GM04504 (cell line): ENCODE results near the gene SLC6A5.

Source experiments
- DNase-seq: peaks from one replicate; pipeline ENCODE4 v3.0.0-alpha.2; 2012; ENCODE audit warnings: low read depth

SLC6A5 gene

DNA sequence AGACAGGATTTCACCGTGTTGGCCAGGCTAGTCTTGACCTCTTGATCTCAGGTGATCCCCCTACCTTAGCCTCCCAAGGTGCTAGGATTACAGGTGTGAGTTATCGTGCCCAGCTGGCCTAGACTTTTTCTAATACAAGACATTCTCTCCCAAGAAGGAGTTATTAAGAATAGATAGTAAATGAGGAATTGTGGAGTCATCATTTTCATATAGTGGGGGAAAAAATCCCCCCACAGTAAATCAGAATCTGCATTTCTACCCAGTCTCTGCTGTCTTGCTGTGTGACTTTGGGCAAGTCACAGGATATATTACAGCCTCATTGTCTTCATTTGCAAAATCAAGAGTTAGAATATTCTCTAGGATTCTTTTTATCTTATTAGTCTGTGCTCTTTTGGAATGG lies 21.6 kb downstream of the SLC6A5 start:
- no peak for DNase-seq

DNA sequence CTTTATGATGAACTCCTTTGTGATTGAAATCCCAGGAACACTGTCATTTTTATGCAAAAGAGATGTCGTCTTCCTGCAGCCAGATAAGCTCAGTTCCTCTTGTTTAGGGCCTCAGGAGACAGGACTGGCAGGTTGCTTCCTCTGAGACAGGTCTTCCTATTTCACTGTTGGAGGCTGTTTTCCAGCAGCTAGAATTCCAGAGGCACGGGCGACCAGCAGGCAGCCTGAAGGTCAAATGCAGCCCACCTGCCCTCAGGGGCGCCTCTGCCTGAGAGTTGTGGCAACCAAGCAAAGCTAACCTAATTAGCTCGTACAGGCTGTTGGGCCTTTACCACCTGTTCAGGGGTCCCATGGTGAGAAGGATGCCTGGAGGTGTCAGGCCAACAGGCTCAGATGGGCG lies 22.3 kb downstream of the SLC6A5 start:
- no peak for DNase-seq

DNA sequence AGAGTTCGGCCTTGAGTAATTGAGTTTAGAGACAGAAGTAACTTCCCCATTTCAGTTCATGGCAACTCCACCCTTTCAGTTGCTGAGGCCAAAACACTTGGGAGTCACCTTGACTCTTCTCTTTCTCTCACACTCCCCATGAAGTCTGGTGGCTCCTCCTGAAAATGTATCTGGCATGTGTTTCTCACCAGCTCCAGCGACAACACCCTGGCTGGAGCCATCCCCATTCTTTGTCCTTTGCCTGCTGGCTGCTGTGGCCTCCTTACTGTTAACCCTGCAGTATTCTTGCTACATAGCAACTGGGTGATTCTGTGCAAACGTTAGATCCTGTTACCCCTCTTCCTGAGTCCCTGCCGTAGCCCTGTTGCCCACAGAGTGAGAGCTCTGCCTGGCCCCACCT lies 23.8 kb downstream of the SLC6A5 start:
- DNase-seq = no peak

DNA sequence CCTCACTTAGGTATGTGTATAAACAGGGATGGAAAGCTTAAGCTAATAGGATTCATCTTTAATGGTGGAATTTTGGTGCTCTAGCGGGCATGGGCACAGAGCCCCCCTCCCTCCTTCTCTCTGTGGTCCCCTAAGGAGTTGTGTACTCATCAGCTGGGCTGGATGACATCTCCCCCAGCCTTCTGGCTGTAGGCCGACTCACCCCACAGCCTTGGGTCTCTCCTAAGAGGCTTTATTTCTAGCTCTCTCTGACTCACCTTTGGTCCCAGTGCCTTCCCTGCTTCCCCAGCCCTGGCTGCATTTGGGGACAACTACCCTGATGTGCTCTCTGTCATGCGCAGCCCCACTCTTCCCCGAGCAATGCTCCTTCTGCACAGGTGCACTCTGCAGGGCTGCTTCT lies 26.9 kb downstream of the SLC6A5 start:
- no peak for DNase-seq

DNA sequence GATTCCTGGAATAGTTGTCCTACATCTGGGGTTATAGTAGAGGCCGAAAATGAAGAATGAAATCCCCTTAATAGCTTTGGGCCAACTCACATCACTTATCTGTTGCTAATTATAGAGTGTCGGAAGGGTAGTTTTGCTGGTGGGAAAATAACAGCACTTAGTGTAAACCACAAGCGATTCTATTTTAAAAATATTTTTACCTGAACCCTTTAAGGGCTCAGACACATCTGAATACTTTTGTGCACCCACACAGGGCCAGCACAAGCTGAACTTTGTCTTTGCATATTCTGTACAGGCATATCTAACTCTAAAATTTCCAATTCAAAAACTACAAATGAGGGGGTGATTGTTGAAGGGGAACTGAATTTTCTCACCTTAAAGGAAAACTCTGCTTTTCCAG lies 27.6 kb downstream of the SLC6A5 start:
- no peak for DNase-seq

DNA sequence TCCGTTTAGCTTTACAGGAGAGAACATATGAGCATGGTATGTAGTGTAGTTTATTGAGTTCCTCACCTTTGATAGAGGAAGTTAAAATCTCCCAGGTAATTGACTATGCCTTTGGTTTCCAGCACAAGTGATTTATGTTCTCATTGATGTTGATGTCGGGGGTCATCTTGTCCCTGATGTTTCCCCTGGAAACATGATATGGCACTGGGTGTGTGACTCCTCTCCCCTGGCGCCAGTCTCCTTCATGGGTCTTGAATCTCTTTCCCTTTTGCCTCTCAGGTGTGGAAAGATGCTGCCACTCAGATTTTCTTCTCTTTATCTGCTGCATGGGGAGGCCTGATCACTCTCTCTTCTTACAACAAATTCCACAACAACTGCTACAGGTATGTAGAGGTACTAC lies 28.3 kb downstream of the SLC6A5 start:
- no peak for DNase-seq

DNA sequence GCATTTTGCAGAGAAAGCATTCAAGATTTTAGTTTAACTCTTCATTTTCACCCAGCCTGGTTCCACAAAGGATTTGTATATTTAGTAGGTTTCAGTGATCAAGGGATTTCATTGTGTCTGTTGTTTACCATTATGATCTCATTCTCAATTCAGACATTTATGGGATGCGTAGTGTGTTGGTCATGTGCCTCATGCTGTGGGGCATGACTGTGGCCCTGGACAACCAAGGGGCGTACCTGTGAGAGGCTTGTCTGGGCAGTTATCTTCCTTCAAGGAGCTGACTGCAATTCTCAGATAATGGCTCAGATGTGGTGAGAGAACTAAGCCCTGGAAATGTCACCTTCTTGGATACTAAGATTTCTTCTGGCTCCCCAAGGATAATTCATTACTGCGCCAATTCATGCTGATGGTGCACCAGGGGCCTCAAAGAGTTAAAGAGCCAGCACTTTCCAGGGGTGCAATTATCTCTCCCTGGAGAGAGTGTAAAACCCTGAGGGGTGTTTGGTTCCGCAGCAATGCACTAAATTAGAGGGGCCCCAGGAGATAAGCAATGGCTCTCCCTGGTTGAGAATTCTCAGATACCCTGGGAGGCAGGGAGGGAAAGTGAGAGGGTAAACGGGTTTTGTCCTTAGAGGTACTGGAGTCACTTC lies 32.2 kb downstream of the SLC6A5 start:
- no peak for DNase-seq

DNA sequence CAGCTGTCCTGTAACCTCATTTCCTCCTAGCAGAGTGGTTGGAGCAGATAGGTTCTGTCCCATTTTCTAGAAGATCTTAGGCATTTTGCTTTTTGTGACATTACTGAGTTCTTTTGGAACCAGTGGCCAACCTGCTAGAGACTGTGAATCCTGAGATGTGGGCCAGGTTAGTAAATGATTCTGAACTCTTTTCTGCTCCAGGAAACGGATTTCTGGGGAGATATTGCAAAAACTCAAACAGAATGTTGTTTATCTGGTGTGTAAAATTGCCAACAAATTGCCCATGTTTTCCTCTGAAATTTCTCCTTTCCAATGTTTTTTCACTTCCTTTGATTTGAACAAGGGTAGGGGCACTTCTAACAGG lies 32.7 kb downstream of the SLC6A5 start:
- no peak for DNase-seq

DNA sequence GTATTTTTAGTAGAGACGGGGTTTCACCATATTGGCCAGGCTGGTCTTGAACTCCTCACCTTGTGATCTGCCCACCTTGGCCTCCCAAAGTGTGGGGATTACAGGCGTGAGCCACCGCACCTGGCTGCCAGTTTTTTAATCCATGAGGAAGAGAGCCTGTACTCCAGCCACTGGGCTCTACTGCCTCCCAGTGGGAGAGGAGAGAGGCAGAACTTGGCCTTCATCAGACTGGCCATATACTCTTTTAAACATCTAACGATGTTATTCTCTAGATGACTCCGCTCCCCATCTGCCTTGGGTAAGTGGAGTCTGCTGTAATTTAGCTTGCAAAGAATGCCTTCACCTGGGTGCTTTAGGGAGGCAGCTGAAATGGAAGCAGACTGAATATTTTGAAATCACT lies 34.6 kb downstream of the SLC6A5 start:
- no peak for DNase-seq

DNA sequence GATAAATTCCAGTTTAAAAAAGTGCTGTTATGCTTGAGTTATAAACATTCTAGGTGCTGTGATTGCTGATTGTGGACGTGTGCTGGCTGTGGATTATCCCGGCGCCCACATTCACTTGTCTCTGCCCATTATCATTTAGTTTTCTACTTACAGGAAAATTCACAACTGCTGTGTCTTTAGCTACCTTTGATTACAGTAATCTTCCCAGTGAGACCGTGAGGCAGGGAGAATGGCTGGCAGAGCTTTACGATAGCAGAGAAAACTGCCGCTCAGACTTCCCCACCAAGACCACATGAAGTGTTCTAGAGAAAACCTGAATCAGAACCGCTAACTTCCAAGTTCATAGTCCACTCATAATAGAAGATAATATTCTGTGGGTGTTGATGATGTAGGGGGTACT lies 35.4 kb downstream of the SLC6A5 start:
- no peak for DNase-seq

DNA sequence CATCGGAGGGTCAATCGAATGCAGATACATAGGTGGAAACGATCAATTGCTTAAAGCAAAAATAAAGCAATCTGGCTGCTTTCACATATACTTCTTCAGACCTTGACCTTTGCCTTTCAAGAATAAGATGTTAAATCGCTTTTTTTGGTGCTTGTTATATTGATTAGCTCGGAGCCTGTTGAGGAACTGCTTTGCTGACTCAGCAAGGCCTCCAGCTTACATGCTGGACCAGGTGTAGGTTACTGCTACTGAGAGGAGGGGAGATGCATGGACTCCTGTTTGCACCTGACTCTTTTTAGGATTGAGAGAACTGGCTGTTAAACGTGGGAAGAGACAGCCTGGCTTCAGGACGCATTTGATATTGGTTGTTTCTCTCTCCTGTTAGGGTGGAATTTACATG lies 38.7 kb downstream of the SLC6A5 start:
- DNase-seq = no peak

DNA sequence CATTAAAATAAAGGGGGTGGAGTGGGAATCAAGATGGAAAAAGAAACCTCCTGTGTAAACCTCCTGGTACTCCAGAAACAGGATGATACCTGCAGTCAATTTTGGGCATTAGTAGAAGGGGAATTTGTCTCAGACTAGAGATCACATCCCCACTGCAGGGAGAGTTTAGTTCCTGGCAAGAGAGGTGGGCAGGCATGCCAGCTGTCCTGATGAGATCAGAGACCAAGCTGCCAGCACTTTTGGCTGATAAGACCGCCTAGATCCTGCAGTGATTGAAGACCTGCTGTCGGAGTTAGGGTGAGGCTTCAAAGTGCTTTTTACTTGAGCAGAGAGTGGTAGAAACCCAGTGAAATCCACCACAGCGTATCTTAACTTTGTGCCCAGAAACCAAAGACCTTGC lies 40.3 kb downstream of the SLC6A5 start:
- DNase-seq = no peak

DNA sequence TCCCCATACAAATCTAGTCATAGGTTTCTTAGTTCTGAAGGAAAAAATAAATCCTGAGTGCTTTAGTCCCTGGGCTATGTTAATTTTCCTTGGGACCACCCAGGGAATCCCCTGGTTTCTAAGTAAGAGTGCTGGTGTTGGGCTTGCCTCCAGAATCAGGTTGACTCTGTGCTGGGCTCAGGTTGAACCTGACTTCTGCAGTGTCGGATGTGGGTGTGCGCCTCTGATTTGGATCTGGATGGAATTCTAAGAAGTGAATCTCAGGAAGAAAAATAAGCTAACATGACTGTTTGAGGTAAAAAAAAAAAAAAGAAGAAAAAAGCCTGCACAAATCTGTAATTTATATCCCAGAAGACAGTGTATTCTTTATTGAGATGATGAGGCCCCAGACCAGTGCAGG lies 41.0 kb downstream of the SLC6A5 start:
- no peak for DNase-seq

DNA sequence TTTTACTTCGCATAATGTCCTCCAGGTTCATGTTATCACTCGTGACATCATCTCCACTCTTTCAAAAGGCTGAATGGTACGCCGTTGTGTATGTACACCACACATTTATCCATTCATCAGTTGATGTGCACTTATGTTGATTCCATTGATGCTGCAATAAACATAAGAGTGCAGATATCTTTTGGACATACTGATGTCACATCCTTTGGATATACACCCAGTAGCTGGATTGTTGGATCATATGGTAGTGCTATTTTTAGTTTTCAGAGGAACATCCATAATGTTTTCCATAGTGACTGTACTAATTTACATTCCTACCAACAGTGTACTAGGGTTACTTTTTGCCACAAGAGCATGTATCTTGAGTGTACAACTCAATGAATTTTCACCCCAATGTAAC lies 45.0 kb downstream of the SLC6A5 start:
- no peak for DNase-seq

DNA sequence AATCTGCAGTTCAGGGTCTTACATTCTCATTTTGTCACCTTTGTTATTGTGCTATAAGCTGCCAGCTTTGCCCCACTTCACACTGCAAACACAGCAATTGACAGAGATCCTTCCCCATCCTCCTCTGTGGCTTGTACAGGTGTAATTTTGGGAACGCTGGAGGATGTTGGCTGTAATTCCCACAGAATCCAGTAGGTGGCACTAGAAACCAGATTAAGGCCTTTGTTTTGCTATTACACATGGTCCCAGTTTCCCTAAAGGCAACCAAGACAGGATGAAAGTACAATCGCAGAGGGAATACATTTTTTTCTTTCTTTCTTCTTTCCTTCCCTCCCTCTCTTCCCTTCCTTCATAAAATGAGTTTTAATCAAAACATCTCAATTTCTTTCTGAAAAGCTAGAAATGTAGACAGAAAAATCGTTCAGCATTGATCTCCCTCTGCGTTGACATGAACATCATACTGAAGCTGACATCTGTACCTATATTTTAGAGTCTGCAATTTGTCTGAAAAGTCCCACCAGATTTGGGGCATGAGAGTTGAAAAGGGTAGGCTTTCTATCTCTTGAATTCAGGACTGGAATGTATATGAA lies 48.7 kb downstream of the SLC6A5 start:
- peak; percentile 20 for DNase-seq

DNA sequence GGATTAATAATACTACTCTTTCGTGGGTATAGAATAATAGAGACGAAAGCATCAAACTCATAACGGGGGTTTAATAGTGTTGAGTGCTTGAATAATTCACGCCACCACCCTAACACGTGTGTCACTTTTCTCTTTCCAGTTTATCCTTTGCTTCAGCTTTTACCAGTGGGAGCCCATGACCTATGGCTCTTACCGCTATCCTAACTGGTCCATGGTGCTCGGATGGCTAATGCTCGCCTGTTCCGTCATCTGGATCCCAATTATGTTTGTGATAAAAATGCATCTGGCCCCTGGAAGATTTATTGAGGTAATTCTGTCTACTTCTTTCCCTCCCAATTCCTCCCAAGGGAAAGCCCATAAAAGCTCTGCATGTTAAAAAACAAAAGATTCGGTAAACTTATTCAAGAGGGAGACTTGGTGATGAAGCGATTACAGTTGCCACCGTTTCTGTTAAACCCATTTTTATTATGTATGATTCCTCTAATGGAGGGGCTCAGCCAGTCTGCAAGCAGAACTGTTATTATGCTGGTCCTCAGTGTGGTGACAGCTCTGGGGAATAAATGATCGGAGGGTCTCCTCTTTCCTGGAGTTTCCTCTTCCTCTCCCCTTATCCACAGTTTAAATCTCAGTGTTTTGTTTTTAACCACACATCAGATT lies 52.9 kb downstream of the SLC6A5 start:
- DNase-seq = no peak

DNA sequence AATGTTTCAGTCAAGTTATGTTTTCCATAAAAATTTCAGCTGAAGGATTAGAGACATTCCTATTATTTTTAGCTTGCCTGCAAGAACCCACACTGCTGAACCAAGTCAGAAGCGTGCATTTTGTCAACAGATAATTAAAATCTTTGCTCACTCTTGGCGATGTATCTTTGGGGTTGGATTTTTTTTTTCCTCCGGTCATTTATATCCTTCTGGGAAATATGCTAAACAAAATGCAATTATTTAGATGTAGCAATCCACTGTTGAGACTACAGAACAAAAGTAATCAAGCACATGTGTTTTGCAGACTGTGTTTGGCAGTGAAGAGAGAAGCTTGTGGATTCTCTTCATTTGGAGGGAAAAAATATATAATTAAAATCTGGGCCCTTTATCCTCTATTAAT lies 54.6 kb downstream of the SLC6A5 start:
- no peak for DNase-seq

DNA sequence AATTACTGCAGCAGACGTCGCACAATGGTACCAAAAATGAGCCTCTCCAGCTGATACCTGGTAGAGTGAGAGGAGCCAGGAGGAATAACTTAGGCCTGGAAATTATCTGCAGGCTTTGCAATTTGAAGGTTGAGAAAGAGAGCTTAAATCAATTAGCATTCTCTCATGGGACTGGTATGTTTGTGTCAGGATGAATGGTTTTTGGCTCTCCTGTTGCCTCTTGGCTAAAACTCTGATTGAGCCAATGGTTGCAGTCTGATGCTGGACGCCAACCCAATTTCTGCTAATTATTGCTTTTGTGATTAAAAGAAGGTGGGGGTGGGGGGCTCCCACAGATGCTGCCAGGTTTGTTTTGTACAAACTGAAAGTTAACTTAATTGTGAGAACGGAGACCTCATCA lies 57.5 kb downstream of the SLC6A5 start:
- no peak for DNase-seq

DNA sequence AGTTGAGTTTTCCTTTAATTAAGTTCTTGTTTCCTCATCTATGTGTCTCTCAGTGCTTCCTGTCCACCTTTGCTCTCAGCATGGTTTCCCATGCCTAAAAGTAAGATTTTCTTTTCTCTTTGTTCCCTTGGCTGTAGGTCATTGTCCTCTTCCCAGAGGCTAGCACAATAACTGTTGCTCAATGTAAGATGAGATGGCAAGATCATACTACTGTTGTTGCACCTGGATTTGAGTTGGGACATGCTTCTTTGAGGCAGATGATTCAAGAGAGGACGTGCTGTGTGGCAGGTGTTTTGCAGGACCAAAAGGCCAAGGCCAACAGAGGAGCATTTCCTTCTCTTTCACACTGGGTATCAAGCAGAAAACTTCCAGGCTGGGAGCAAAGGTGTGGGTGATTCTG lies 58.7 kb downstream of the SLC6A5 start:
- DNase-seq = no peak

DNA sequence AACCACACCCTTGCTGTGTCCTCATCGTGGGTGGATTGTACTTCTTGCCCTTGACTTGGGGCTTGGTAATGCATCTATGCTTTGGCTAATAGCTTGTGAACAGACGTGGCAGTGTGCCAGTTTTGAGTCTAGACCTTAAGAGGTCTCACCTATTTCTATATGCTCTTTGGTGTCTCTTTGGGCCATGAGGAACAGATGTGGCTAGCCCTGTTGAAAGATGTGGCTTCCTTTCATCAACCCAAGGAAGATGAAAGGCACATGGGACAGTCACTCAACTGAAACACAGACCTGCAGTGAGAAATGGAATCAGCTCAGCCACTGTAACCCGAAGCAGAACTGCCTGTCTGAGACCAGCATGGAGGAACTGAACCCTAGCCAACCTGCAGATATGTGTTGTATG lies 62.0 kb downstream of the SLC6A5 start:
- no peak for DNase-seq

DNA sequence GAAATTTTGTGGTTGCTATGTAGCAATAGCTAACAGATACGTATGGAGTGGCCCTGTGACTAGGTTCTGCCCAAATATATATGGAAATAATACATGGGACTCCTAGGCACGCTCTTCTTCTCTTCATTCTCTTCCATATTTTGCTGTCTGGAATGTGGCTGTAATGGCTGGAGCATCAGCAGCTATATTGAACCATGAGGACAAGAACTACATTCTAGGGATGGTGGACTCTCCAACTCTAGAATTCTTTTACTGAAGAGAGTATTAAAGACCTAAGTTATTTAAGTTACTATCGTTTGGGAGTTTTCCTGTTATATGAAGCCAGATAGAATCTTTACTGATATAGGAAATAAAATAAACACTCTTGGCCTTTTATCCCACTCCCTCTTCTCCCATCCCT lies 62.4 kb downstream of the SLC6A5 start:
- no peak for DNase-seq

DNA sequence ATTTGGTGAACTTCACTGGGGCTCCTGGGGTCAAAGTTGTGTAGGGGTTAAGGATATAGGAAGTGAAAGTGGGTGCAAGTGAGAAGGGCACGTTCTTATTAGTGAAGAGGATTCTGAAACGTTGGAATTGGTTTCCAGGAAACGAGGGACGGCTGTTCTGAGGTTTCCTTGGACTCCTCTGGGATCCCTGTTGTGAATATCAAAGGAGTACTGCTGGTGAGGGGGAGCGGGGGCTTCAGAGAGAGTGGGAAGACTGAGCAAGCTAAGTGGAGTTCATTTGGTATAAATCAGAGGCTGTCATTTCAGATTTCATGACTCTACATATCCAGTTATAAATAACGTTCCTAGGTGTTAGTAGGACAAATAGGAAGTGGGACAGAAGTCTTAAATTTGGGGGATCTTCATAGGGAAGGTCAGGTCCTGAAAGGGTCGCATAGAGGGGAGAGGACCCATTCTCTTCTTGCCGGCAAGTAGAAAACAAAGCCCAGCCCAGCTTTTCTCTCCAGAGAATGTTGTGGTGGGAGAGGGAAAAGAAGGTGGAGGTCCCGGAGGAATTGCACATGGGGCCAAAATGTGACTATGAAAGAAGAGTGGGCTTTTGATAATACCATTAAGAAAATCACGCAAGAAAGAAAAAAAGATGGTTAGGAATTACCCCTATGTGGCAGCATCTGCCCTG lies 68.9 kb downstream of the SLC6A5 start:
- DNase-seq = no peak
